Measurements from ENCODE around the gene CHD2.
"Not testable (repeated sequence)": the region's sequence is repeated elsewhere in the genome, so short reads cannot be mapped to it uniquely, and the experiment has no call there.

The CHD2 gene

GRCh38 chr15:93035953-93036810, 136.1 kb downstream of the CHD2 start:
- peak; percentile 25 for DNase-seq (ENCODE audit: low spot score)

GRCh38 chr15:93036951-93037819, 137.1 kb downstream of the CHD2 start:
- peak; percentile 53 for DNase-seq (ENCODE audit: low spot score)

- no peak for DNase-seq (ENCODE audit: low spot score)
Observed at GRCh38 chr15:93037820-93038705, 137.9 kb downstream of the CHD2 start.

GRCh38 chr15:93039562-93040287, 139.6 kb downstream of the CHD2 start:
- not testable (repeated sequence) for DNase-seq (ENCODE audit: low spot score)

GRCh38 chr15:93040288-93041158, 140.4 kb downstream of the CHD2 start:
- no peak for DNase-seq (ENCODE audit: low spot score)

GRCh38 chr15:93041159-93041547, 141.0 kb downstream of the CHD2 start:
- DNase-seq (ENCODE audit: low spot score): no peak

- no peak for DNase-seq (ENCODE audit: low spot score)
Observed at GRCh38 chr15:93042211-93042610, 142.1 kb downstream of the CHD2 start.

GRCh38 chr15:93042691-93043378, 142.7 kb downstream of the CHD2 start:
- DNase-seq (ENCODE audit: low spot score): no peak

GRCh38 chr15:93043621-93044300, 143.6 kb downstream of the CHD2 start:
- DNase-seq (ENCODE audit: low spot score): no peak

GRCh38 chr15:93044301-93045190, 144.4 kb downstream of the CHD2 start:
- DNase-seq (ENCODE audit: low spot score): no peak

GRCh38 chr15:93045191-93045785, 145.2 kb downstream of the CHD2 start:
- no peak for DNase-seq (ENCODE audit: low spot score)

GRCh38 chr15:93046120-93046519, 146.0 kb downstream of the CHD2 start:
- no peak for DNase-seq (ENCODE audit: low spot score)

GRCh38 chr15:93046721-93047120, 146.6 kb downstream of the CHD2 start:
- no peak for DNase-seq (ENCODE audit: low spot score)

GRCh38 chr15:93047621-93048425, 147.7 kb downstream of the CHD2 start:
- DNase-seq (ENCODE audit: low spot score): no peak

- no peak for DNase-seq (ENCODE audit: low spot score)
Observed at GRCh38 chr15:93048426-93048721, 148.2 kb downstream of the CHD2 start.

GRCh38 chr15:93048759-93049161, 148.6 kb downstream of the CHD2 start:
- DNase-seq (ENCODE audit: low spot score): peak; percentile 53

GRCh38 chr15:93049233-93049632, 149.1 kb downstream of the CHD2 start:
- DNase-seq (ENCODE audit: low spot score): no peak
